MM.1S (cell line): ENCODE results near the gene ANTXR1.

ENCODE experiments used
- DNase-seq: peaks from one replicate; pipeline ENCODE4 v3.0.0-alpha.2; 2015
- H2AFZ ChIP-seq: fragments of 300-600 bp; sonication (generic); 2 replicates; pipeline ENCODE4 v1.6.0; 2016; ENCODE audit warnings: antibody characterized with exemption, low read length
- H3F3A ChIP-seq: fragments of 300-600 bp; sonication (generic); 2 replicates; pipeline ENCODE4 v1.6.1; 2016; ENCODE audit warnings: mild to moderate bottlenecking, antibody characterized with exemption, low read length, moderate library complexity, mixed read lengths; ENCODE audit not compliant: insufficient read depth
- H3K27ac ChIP-seq: fragments of 300-600 bp; sonication (generic); 2 replicates; pipeline ENCODE4 v1.5.1; 2016; ENCODE audit warnings: mild to moderate bottlenecking, low read length
- H3K27me3 ChIP-seq: fragments of 300-600 bp; sonication (generic); replicated peaks from 2 replicates; pipeline ENCODE4 v1.6.0; 2016; ENCODE audit warnings: low read length; ENCODE audit not compliant: insufficient read depth
- H3K36me3 ChIP-seq: fragments of 300-600 bp; sonication (generic); replicated peaks from 2 replicates; pipeline ENCODE4 v1.6.1; 2016; ENCODE audit warnings: mild to moderate bottlenecking, low read length, mixed read lengths; ENCODE audit not compliant: insufficient read depth
- H3K4me1 ChIP-seq: fragments of 300-600 bp; sonication (generic); 2 replicates; pipeline ENCODE4 v1.6.1; 2016; ENCODE audit warnings: low read length, mixed read lengths
- H3K4me2 ChIP-seq: fragments of 300-600 bp; sonication (generic); 2 replicates; pipeline ENCODE4 v1.6.0; 2016; ENCODE audit warnings: low read depth, low read length
- H3K4me3 ChIP-seq: fragments of 300-600 bp; sonication (generic); 2 replicates; pipeline ENCODE4 v1.5.1; 2016; ENCODE audit warnings: low read length, mixed read lengths
- H3K79me2 ChIP-seq: fragments of 300-600 bp; sonication (generic); 2 replicates; pipeline ENCODE4 v1.6.1; 2016; ENCODE audit warnings: mixed run types, low read length, mixed read lengths
- H3K9ac ChIP-seq: fragments of 300-600 bp; sonication (generic); 2 replicates; pipeline ENCODE4 v1.6.1; 2016; ENCODE audit warnings: low read length, mixed read lengths
- H3K9me2 ChIP-seq: fragments of 300-600 bp; sonication (generic); replicated peaks from 2 replicates; pipeline ENCODE4 v1.6.1; 2016; ENCODE audit warnings: mild to moderate bottlenecking, low read length, mixed read lengths; ENCODE audit not compliant: insufficient read depth
- H3K9me3 ChIP-seq: fragments of 300-600 bp; sonication (generic); replicated peaks from 2 replicates; pipeline ENCODE4 v1.6.1; 2016; ENCODE audit warnings: mild to moderate bottlenecking, low read length, mixed read lengths; ENCODE audit not compliant: insufficient read depth
- H4K20me1 ChIP-seq: fragments of 300-600 bp; sonication (generic); 2 replicates; pipeline ENCODE4 v1.6.1; 2016; ENCODE audit warnings: mild to moderate bottlenecking, low read length, moderate library complexity, mixed read lengths; ENCODE audit not compliant: insufficient read depth
- EZH2 ChIP-seq: fragments of 300-600 bp; sonication (generic); optimal IDR thresholded peaks from 2 replicates; pipeline ENCODE3; 2017; ENCODE audit warnings: low read depth, mild to moderate bottlenecking, antibody characterized with exemption, low read length, mixed read lengths
- EZH2phosphoT487 ChIP-seq: fragments of 300-600 bp; sonication (generic); IDR thresholded peaks from 2 replicates; pipeline ENCODE4 v1.6.1; 2018; ENCODE audit warnings: antibody characterized with exemption, low read length
- TF ChIP-seq, protein P1 (sequence below): fragments of 300-600 bp; sonication (generic); IDR thresholded peaks from 2 replicates; pipeline ENCODE4 v1.5.1; 2016; ENCODE audit warnings: antibody characterized with exemption, low read length, mixed read lengths

ANTXR1 gene

DNA sequence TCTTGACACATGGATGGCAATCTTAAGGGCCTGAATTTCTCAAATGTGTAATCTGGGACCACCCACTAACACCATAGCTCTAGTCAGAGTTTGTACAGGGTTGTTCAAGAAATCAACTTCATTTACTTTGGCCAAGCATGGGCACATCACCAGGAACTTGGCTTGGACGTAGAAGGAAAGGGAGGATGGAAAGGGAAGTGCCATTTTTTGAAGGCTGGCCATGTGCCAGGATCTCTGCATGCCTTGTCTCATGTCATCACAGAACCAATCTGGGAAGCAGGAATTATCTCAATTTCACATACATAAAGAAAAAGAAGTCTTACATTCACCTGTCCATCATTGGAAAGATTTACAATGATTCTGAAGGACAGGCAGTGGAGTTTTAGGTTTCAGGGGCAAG, 128.1 kb downstream of the ANTXR1 start:
- no peak overlapping the region for H3K27ac ChIP-seq
- no peak for DNase-seq

DNA sequence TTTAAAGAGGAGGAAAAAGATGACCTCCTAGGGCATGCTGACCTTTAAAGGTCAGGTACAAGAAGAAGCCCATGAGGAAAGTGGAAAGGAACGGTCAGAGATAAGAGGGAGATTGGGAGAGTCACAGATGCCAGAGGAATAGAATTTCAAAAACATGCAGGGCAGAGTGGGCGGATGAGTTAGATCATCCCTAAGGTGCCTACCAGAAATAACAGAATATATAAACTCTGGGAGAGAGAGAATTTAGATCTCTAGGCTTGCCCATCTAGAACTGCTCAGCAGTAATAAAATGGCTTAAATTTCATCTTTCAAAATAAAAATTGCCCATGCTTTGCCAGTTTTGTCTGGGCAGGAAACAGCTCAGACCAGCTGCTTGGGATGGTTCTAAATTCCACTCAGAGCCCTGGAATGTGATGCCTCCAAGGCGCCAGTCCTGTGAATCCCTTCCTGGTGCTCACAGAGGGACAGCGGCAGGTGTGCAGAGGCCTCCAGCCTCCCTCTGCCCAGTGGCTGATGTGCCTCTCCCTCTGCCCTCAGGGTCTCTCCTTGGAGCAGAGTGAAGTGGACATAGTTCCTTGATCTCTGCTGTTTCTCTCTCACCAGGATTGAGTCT, 130.9 kb downstream of the ANTXR1 start:
- no peak overlapping the region for H3K27ac ChIP-seq

More for the DNA sequence above, 128.1 kb downstream of the ANTXR1 start:
- Histone ChIP-seq H3K4me1 (no peaks in the 10 kb centered on the region), H2AFZ (no peak overlapping the region), H3K9me3 (no peaks in the 10 kb centered on the region), H3K36me3 (no peaks in the 10 kb centered on the region), H3K4me2 (no peak overlapping the region), H3F3A (no peaks in the 10 kb centered on the region), H3K4me3 (no peak overlapping the region), H4K20me1 (no peaks in the 10 kb centered on the region), H3K9ac (no peak overlapping the region), H3K79me2 (no peaks in the 10 kb centered on the region), H3K27me3 (no peaks in the 10 kb centered on the region), H3K9me2 (no peaks in the 10 kb centered on the region)
- TF ChIP-seq, protein P1, sequence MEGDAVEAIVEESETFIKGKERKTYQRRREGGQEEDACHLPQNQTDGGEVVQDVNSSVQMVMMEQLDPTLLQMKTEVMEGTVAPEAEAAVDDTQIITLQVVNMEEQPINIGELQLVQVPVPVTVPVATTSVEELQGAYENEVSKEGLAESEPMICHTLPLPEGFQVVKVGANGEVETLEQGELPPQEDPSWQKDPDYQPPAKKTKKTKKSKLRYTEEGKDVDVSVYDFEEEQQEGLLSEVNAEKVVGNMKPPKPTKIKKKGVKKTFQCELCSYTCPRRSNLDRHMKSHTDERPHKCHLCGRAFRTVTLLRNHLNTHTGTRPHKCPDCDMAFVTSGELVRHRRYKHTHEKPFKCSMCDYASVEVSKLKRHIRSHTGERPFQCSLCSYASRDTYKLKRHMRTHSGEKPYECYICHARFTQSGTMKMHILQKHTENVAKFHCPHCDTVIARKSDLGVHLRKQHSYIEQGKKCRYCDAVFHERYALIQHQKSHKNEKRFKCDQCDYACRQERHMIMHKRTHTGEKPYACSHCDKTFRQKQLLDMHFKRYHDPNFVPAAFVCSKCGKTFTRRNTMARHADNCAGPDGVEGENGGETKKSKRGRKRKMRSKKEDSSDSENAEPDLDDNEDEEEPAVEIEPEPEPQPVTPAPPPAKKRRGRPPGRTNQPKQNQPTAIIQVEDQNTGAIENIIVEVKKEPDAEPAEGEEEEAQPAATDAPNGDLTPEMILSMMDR: no peak
- TF ChIP-seq EZH2 (no peak), EZH2phosphoT487 (no peak)

DNA sequence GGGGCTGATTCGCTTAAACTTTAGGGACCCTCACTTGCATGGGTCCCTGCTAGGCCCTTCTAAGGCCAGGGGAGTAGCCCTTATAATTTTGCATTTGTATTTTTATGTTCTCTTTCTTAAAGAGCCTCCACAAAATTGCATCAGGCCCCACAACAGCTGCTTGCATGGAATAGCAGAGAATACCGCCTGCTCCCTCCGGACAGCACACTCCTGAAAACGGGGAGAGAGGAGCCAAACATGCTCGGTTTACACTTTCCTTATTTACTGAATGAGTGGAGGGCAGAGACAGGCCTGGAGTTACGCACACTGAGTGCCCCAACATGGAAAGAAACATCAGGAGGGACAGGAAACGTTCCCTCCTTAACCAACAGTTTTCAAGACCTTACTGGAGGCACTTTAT, 132.2 kb downstream of the ANTXR1 start:
- H3K79me2 ChIP-seq: no peaks in the 10 kb centered on the region

More for the DNA sequence above, 130.9 kb downstream of the ANTXR1 start:
- Histone ChIP-seq H3K9me2 (no peaks in the 10 kb centered on the region), H3K4me2 (no peak overlapping the region), H3F3A (no peaks in the 10 kb centered on the region), H3K4me3 (no peak overlapping the region), H3K79me2 (no peaks in the 10 kb centered on the region), H3K27me3 (no peaks in the 10 kb centered on the region), H3K36me3 (no peaks in the 10 kb centered on the region), H3K9ac (no peak overlapping the region), H3K4me1 (no peaks in the 10 kb centered on the region), H4K20me1 (no peaks in the 10 kb centered on the region), H3K9me3 (no peaks in the 10 kb centered on the region), H2AFZ (no peak overlapping the region)
- TF ChIP-seq, protein P1: no peak
- TF ChIP-seq EZH2 (no peak), EZH2phosphoT487 (no peak)
- no peak for DNase-seq

DNA sequence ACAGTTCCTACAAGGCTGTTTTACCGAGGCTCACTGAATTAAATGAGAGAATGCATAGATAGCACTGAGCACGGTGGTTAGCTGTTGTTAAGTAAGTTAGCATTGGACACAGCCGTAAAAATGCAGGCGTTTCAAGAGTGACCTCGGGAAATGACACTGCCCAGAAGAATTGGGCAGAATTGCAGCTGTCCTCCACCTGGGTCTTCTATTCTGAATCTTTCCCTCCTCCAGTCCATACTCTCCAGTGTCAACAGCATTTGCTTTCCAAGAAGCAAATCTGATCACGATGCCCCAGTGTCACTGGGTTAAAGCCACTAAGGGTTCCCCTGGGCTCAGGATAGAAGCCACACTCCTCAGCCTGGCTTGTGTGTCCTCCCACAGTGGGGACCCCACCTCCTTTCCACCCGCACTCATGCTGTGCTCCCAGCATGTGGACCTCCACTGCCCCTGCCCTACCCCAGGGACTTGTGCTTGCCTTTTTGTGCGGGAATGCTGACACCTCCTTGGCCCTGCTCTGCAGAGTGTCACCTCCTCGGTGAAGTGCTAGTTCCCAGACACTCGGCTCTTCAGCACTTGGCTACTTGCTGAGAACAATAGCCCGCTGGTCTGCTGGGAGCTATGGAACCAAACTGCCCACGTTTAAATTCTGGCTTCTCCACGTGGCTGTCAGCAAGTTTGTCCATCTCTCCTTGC, 135.0 kb downstream of the ANTXR1 start:
- Histone ChIP-seq H4K20me1 (no peaks in the 10 kb centered on the region), H3K27ac (no peak overlapping the region), H3K9ac (no peak overlapping the region), H3K4me3 (no peak overlapping the region), H3K9me2 (no peaks in the 10 kb centered on the region), H2AFZ (no peak overlapping the region), H3K4me2 (no peak overlapping the region), H3K36me3 (no peaks in the 10 kb centered on the region), H3K79me2 (no peaks in the 10 kb centered on the region), H3K4me1 (no peaks in the 10 kb centered on the region), H3K9me3 (no peaks in the 10 kb centered on the region), H3F3A (no peaks in the 10 kb centered on the region), H3K27me3 (no peaks in the 10 kb centered on the region)
- TF ChIP-seq, protein P1: no peak
- TF ChIP-seq EZH2phosphoT487: no peak
- DNase-seq: no peak

More for the DNA sequence above, 132.2 kb downstream of the ANTXR1 start:
- Histone ChIP-seq H3K27me3 (no peaks in the 10 kb centered on the region), H3K9me2 (no peaks in the 10 kb centered on the region), H4K20me1 (no peaks in the 10 kb centered on the region), H2AFZ (no peak overlapping the region), H3K27ac (no peak overlapping the region), H3K9ac (no peak overlapping the region), H3F3A (no peaks in the 10 kb centered on the region), H3K4me2 (no peak overlapping the region), H3K9me3 (no peaks in the 10 kb centered on the region), H3K36me3 (no peaks in the 10 kb centered on the region), H3K4me3 (no peak overlapping the region), H3K4me1 (no peaks in the 10 kb centered on the region)
- TF ChIP-seq EZH2phosphoT487: no peak
- no peak for DNase-seq
